Loucy (cell line): ENCODE data around the gene KBTBD4.
A peak's percentile ranks its signal among the peaks of the same experiment; 100 is the strongest.

Source experiments
- H2AFZ ChIP-seq: fragments of 200-600 bp; sonication (generic); 2 replicates; pipeline ENCODE4 v1.6.0; 2016; ENCODE audit warnings: antibody characterized with exemption, mild to moderate bottlenecking, low read length, moderate library complexity
- H3F3A ChIP-seq: fragments of 200-600 bp; 2 replicates; pipeline ENCODE4 v1.6.0; 2016; ENCODE audit warnings: antibody characterized with exemption, low read depth, mild to moderate bottlenecking
- H3K27me3 ChIP-seq: fragments of 200-600 bp; sonication (generic); 2 replicates; pipeline ENCODE4 v1.6.1; 2014; ENCODE audit warnings: low read length, mild to moderate bottlenecking; ENCODE audit not compliant: insufficient read depth, poor library complexity, severe bottlenecking
- H3K36me3 ChIP-seq: fragments of 200-600 bp; sonication (generic); 2 replicates; pipeline ENCODE4 v1.6.1; 2016; ENCODE audit warnings: low read length; ENCODE audit not compliant: insufficient read depth
- H3K4me1 ChIP-seq: fragments of 200-600 bp; sonication (generic); 2 replicates; pipeline ENCODE4 v1.5.1; 2014; ENCODE audit warnings: low read length, mild to moderate bottlenecking; ENCODE audit not compliant: insufficient read depth, poor library complexity, severe bottlenecking
- H3K4me2 ChIP-seq: fragments of 200-600 bp; sonication (generic); 2 replicates; pipeline ENCODE4 v1.6.0; 2014; ENCODE audit warnings: antibody characterized with exemption, low read length, low read depth, mild to moderate bottlenecking; ENCODE audit not compliant: poor library complexity, severe bottlenecking
- H3K4me3 ChIP-seq: fragments of 200-600 bp; sonication (generic); 2 replicates; pipeline ENCODE4 v1.5.1; 2014; ENCODE audit warnings: low read length, mild to moderate bottlenecking, mixed read lengths; ENCODE audit not compliant: poor library complexity, severe bottlenecking
- H3K79me2 ChIP-seq: fragments of 200-600 bp; sonication (generic); 2 replicates; pipeline ENCODE4 v1.6.1; 2014; ENCODE audit warnings: low read length; ENCODE audit not compliant: insufficient read depth
- H3K9ac ChIP-seq: fragments of 200-600 bp; sonication (generic); 2 replicates; pipeline ENCODE4 v1.6.0; 2014; ENCODE audit warnings: mild to moderate bottlenecking, low read depth, low read length, moderate library complexity; ENCODE audit not compliant: poor library complexity, severe bottlenecking
- H3K9me2 ChIP-seq: fragments of 200-600 bp; sonication (generic); replicated peaks from 2 replicates; pipeline ENCODE4 v1.6.1; 2016; ENCODE audit warnings: low read depth, low read length, mixed read lengths
- H3K9me3 ChIP-seq: fragments of 200-600 bp; sonication (generic); 2 replicates; pipeline ENCODE4 v1.6.1; 2014; ENCODE audit warnings: mild to moderate bottlenecking, antibody characterized with exemption, low read length, low read depth; ENCODE audit not compliant: insufficient read depth
- H4K20me1 ChIP-seq: fragments of 200-600 bp; sonication (generic); 2 replicates; pipeline ENCODE4 v1.6.0; 2014; ENCODE audit warnings: antibody characterized with exemption, low read length, mild to moderate bottlenecking; ENCODE audit not compliant: insufficient read depth, poor library complexity, severe bottlenecking
- EZH2phosphoT487 ChIP-seq: fragments of 200-600 bp; IDR thresholded peaks from 2 replicates; pipeline ENCODE4 v1.6.1; 2018; ENCODE audit warnings: antibody characterized with exemption, mild to moderate bottlenecking, moderate library complexity, borderline replicate concordance
- TF ChIP-seq, protein P1 (sequence below): fragments of 200-600 bp; sonication (generic); conservative IDR thresholded peaks from 2 replicates; pipeline ENCODE4 v1.5.1; 2014; ENCODE audit warnings: mild to moderate bottlenecking, antibody characterized with exemption, low read length

The KBTBD4 gene

DNA sequence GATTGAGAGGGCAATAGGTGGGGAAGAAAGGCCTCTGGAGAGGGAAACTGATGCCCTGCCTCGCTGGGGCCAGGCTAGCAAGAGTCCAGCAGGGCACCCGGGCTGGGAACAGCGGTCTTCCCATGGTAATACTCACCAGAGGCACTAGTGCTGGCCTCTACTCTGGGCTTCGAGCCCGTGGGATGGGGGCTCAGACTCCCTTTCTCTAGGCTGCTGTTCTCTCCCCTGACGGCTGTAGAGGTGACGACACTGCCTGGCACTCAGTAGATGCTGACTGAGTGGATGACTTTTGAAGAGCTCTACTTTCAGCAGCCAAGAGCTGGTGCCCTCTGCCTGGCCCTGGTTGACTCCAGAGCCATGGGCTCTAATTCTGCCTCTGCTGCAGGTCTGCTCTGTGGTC is 16.3 kb upstream of the KBTBD4 start:
- peak overlapping the region; percentile 82 for H3K4me2 ChIP-seq
- H4K20me1 ChIP-seq, result no peaks in the 10 kb centered on the region
- peaks cover 63% of the 10 kb centered on the region for H3K4me1 ChIP-seq
- peaks cover 15% of the 10 kb centered on the region; the same call in 1 of the 2 replicates for H3F3A ChIP-seq
- peak overlapping the region; percentile 88 for H3K9ac ChIP-seq
- no peaks in the 10 kb centered on the region for H3K9me2 ChIP-seq
- no peaks in the 10 kb centered on the region for H3K9me3 ChIP-seq
- H2AFZ ChIP-seq, result no peak overlapping the region
- no peaks in the 10 kb centered on the region for H3K36me3 ChIP-seq
- H3K4me3 ChIP-seq, result peak overlapping the region; percentile 83
- TF ChIP-seq, protein P1, sequence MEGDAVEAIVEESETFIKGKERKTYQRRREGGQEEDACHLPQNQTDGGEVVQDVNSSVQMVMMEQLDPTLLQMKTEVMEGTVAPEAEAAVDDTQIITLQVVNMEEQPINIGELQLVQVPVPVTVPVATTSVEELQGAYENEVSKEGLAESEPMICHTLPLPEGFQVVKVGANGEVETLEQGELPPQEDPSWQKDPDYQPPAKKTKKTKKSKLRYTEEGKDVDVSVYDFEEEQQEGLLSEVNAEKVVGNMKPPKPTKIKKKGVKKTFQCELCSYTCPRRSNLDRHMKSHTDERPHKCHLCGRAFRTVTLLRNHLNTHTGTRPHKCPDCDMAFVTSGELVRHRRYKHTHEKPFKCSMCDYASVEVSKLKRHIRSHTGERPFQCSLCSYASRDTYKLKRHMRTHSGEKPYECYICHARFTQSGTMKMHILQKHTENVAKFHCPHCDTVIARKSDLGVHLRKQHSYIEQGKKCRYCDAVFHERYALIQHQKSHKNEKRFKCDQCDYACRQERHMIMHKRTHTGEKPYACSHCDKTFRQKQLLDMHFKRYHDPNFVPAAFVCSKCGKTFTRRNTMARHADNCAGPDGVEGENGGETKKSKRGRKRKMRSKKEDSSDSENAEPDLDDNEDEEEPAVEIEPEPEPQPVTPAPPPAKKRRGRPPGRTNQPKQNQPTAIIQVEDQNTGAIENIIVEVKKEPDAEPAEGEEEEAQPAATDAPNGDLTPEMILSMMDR, result no peak
- TF ChIP-seq EZH2phosphoT487, result no peak
- peaks cover 29% of the 10 kb centered on the region for H3K79me2 ChIP-seq
- no peaks in the 10 kb centered on the region for H3K27me3 ChIP-seq

DNA sequence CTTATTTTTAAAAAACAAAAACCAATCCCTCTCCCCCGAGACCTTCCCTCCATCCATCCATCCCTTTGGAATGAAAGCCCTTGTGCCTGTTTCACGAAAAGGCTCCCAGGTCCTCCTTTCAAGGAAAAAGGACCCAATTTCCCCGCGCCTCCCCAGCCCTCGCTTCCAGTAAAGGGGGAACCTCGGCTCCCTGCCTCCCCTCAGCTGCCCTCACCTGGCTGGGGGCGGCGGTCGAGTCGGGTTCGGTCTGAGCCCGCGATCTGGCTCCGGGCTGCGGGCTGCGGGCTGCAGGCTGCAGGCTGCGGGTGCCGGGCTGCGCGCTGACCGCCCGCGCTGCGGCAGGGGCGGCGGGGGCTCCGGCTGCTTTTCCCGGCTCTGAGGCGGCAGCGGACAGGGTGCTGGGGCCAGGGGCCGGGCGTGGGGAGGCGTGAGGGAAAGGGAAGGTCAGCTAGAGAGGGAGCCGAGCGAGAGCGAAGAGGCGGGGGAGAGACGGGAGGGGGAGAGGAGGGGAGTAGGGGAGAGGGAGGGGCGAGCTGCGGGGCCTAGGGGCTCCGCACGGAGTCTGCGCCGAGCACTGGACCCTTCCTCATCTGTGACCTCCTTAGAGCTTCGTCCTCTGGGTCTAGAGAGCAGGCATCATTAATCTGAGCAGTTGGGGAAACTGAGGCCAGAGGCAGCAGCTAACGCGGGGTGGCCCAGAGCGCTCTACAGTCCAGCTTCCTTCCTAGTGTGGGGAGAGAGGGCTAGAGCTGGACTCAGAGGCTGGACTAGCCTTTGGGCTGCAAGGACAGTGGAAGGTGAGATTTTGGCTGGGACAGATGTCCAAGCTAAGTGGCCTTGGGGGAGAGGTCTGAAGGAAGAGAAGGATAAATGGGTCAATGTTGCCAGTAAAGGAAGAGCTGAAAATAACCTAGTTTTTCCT is 15.4 kb upstream of the KBTBD4 start, which contains the start of gene C1QTNF4:
C1QTNF4 (minus strand) TSS at position 478 of the 922 bp plus-strand sequence. CDS start 3,601 bp downstream, outside the sequence.
- peaks cover 65% of the 10 kb centered on the region for H3K4me1 ChIP-seq
- H2AFZ ChIP-seq, result no peak within 1 kb of the TSS
- peak within 1 kb of the TSS; percentile 82 for H3K4me2 ChIP-seq
- no peaks in the 10 kb centered on the region for H3K9me2 ChIP-seq
- H3K9me3 ChIP-seq, result no peaks in the 10 kb centered on the region
- peak within 1 kb of the TSS; percentile 88 for H3K9ac ChIP-seq
- TF ChIP-seq EZH2phosphoT487, result no peak
- TF ChIP-seq, protein P1, result no peak
- H3K27me3 ChIP-seq, result no peaks in the 10 kb centered on the region
- no peaks in the 10 kb centered on the region for H4K20me1 ChIP-seq
- peaks cover 15% of the 10 kb centered on the region; the same call in 1 of the 2 replicates for H3F3A ChIP-seq
- H3K36me3 ChIP-seq, result no peaks in the 10 kb centered on the region; the same call in 1 of the 2 replicates
- H3K79me2 ChIP-seq, result peaks cover 38% of the 10 kb centered on the region
- peak within 1 kb of the TSS; percentile 83 for H3K4me3 ChIP-seq

DNA sequence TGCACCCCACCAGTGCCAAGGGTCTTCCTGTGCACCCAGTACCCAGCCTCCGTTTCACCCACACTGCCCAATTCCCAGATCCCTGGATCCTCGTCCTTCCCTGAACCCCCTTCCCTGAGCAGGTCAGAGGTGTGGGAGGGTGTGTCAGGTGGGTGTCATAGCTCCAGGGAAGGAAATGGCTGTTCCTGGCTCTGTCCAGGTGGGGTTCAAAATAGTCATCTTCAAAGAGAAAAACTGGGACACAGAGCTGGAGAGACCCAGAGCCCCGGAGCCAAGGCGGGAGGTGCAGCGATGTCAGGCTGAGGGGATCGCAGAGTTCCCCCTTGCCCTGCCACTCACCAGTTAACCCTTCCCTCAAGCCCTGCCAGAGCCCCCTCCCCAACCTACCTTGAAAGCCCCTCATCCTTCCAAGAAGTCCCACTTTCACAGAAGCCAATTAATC is 14.7 kb upstream of the KBTBD4 start:
- Histone ChIP-seq H3F3A (peaks cover 15% of the 10 kb centered on the region; the same call in 1 of the 2 replicates), H2AFZ (no peak overlapping the region), H3K4me3 (peak overlapping the region; percentile 83), H3K9me2 (no peaks in the 10 kb centered on the region), H3K79me2 (peaks cover 45% of the 10 kb centered on the region), H3K36me3 (no peaks in the 10 kb centered on the region; the same call in 1 of the 2 replicates), H3K4me1 (peaks cover 67% of the 10 kb centered on the region), H3K27me3 (no peaks in the 10 kb centered on the region), H3K9me3 (no peaks in the 10 kb centered on the region), H3K4me2 (peak overlapping the region; percentile 82), H3K9ac (peak overlapping the region; percentile 88), H4K20me1 (no peaks in the 10 kb centered on the region)
- TF ChIP-seq, protein P1, result no peak
- no peak for TF ChIP-seq EZH2phosphoT487
